CD4-positive, alpha-beta T cell treated with Interleukin-1 beta for 1 hour (primary cell): ENCODE measurements around the gene SIM2.

Source experiments
- DNase-seq, 2 donors: peaks; one replicate each; pipeline ENCODE4 v3.0.0-alpha.2; 2020 to 2022

The SIM2 gene

GRCh38 chr21:36743008-36743407, 44.1 kb downstream of the SIM2 start:
- DNase-seq = no peak

- DNase-seq = no peak
These were observed 44.5 kb downstream of the SIM2 start for GRCh38 chr21:36743446-36743845.

DNA sequence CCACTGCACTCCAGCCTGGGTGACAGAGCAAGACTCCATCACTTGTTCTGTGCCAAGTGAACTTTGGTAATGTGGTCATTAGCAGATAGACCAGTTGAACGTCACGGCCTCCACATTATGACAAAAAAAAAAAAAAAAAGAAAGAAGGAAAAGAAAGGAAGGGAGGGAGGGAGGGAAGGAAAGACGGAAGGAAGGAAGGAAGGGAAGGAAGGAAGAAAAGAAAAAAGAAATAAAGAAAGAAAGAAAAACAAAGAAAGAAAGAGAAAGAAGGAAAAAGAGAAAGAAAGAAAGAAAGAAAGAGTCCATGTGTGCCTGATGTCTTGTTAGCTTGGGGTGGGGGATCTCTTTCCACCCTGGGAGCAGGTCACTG, 45.3 kb downstream of the SIM2 start:
- DNase-seq = no peak

GRCh38 chr21:36744560-36745231, 45.8 kb downstream of the SIM2 start:
- DNase-seq = no peak

DNA sequence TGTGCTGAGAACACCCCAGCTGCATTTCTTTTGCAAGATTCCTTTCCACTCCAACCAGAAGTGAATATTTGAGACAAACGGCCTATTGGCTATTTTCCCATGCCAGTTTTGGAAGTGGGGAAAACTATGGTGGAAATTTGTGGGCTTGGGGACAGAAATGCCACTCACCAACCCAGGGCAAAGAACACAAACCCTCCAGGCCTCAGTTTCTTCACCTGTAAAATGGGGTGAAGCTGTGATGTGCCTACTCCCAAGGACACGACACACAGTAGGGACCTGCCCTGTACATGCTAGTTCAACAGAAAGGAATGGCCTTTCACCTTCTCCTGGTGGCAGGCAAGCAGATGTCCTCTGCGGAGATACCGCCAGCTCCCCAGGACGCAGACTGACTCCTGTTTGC, 46.5 kb downstream of the SIM2 start:
- no peak for DNase-seq

DNA sequence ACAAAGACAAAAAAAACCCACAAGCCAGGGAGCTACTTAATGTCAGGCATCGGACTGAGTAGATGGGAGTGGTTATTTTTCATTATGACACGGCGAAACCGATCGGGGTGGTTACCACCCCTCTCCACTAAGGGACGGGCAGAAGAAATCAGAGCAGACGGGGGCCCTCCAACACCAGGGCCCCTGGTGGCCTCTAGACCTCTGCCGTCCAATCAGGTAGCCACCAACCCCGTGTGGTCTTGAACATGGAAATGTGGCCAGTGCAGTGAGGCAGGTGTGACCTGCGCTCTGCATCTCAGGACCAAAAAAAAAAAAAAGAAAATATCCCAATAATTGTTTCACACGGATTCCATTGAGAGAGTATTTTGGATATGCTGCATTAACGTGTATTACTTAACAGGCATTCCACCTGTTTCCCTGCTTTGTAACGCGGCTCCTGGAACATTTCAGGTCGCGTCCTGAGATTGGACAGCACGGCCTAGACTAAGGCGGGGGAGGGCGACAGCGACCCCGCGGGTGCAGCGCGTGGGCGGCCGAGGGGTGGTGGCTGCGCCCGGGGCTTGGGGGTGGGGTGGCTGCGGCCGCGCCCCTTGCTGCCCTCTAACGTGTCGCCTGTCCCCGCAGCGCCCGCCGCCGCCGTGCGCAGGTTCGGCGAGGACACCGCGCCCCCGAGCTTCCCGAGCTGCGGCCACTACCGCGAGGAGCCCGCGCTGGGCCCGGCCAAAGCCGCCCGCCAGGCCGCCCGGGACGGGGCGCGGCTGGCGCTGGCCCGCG, 48.3 kb downstream of the SIM2 start:
- DNase-seq = no peak

GRCh38 chr21:36747815-36748383, 49.0 kb downstream of the SIM2 start:
- no peak for DNase-seq

GRCh38 chr21:36749935-36750575, 51.1 kb downstream of the SIM2 start:
- no peak for DNase-seq

- no peak for DNase-seq
These were observed 51.7 kb downstream of the SIM2 start for GRCh38 chr21:36750576-36750959.

- DNase-seq = no peak
These were observed 52.5 kb downstream of the SIM2 start for GRCh38 chr21:36751383-36751782.

DNA sequence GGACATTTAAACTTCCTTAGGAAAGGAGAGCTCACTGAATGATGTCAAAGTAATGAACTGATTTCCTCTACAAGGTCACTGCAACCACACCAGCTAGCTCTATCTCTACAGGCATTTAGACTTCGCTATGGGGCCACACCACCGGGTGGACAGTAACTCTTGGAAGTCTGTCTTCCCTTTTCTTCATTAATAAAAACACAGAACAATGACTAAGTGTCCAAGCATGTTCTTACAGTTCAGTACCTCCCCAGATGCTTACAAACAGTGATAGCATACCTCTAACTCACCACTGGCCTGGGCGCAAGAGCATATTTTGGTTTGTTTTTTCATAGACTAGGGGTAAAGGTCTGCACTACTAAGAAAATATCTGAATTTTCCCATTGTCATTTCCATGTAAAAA, 54.6 kb downstream of the SIM2 start:
- no peak for DNase-seq

GRCh38 chr21:36754241-36754898, 55.5 kb downstream of the SIM2 start:
- no peak for DNase-seq

GRCh38 chr21:36756527-36756926, 57.6 kb downstream of the SIM2 start:
- DNase-seq = no peak

DNA sequence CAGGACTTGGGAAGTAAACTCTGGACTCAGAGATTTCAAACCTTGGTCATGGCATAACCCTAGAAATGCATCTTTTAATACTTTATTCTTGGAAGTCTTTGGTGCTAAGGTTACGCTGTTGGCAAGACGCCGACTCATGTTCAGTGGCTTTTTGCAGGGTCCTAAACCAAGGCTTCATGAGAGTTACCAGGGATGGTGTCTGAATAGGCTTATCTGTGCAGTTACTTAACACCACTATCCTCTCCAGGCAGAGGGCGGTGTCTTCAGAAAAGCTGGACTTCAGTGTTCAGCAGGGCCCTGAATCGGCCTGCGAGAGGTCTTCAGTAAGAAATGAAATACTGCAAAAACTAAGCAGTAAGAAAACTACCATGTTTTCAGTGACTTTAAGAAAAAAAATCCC, 58.3 kb downstream of the SIM2 start:
- no peak for DNase-seq

DNA sequence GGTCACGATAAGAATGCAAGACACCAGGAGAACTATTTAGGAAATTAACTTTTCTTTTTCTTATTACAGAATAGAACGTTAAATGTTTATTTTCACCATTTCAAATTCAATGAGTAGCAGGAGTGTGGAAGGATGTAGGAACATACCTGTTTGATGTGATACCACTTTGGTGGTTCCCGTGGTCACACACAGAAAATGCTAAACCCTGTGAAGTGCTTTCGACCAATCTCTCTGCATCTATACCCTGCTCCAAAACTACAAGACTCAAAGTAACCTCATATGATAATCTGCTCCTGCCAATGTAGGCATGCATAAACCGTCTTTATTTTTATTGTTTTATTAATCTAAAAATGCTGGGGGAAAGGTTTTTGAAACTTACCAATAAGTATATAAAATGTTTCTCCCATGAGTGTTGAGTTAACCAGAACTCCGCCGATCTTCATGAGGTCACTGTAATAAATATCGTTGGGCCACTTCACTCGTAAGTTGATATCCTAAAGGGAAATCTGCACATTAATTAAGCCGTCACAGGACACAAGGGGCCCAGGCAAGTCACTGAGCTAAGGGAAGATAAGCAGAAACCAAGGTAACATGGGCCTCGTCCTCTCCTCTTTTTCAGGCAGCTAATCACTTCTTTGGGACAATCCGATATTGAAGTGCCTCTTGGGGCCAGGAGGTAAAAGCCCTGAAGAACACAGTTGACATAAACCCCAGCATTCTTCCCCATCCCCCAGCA, 60.6 kb downstream of the SIM2 start:
- no peak for DNase-seq

- DNase-seq = no peak
These were observed 62.8 kb downstream of the SIM2 start for GRCh38 chr21:36761685-36762084.

- DNase-seq = no peak
These were observed 63.7 kb downstream of the SIM2 start for GRCh38 chr21:36762642-36763041.

DNA sequence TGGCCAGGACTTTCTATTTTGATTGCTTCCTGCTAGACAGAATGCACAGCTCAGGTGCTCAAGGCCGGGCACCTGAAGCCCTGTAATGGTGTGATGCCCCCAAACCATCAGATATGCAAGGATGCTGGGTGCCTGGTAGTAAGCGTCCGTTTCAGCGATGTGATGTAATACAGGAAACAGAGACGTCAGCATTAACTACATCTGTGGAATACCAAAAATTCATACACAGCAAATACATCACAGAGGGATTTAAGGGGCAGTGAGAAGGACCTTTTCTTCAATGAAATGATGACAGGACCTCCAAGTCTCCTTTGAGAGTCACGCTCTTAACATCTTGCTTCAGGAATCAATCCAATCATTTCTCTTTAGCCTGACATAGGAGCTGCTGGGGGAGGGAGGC, 64.4 kb downstream of the SIM2 start:
- no peak for DNase-seq

DNA sequence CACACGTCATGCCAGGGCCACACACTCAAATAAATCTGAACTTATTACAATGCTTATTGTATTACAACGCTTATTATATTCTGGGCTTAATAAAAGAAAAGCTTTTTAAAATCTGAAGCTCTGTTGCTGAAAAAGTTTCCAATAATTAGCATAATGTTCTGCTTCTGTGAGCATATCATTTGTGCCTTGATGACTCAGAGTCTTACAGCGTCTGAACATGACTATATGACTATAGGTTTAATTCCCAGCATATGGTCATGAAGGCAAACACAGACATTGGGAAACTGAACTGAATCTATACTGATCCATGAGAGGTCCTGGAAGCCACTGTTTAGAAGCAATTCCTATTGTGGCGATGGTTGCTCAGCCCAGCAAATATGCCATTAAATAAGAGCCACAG, 66.3 kb downstream of the SIM2 start:
- no peak for DNase-seq

- DNase-seq = no peak
These were observed 67.6 kb downstream of the SIM2 start for GRCh38 chr21:36766511-36766910.

DNA sequence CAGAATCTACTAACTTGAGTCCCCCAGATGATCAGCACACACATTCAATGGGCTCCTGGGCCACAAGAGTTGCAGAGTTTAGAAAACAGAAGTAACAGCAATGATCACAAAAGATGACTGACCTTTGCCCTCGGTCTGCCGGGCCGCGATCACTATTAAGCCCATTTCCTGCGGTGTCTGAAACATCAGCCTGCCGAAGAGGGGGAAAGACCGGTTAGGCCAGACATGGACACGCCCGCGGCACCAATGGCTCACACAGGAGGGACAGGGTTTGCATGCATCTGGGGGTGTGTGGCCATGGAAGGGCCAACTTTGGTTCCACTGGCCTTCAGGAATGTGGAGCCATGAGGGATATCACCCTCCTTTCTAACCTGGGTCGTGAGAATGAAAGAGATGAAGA, 68.2 kb downstream of the SIM2 start:
- DNase-seq = no peak

GRCh38 chr21:36768496-36768895, 69.6 kb downstream of the SIM2 start:
- no peak for DNase-seq
